Cardiac fibroblast (primary cell): Measurements from ENCODE around the gene LHFPL2.

ENCODE experiments used
- DNase-seq, 2 donors: peaks; one replicate each; pipeline versions ENCODE4 v3.0.0 to v3.0.0-alpha.2; 2010; ENCODE audit warnings: low read depth in 2 of 2
- H3K4me3 ChIP-seq, 2 donors: replicated peaks in 1 of 2; 1 replicate in 1 of 2; 2 replicates in 1 of 2; pipeline ENCODE4 v1.5.1; 2011; ENCODE audit warnings: low read depth in 2 of 2, low read length in 2 of 2, mild to moderate bottlenecking in 2 of 2, moderate library complexity in 1 of 2
- TF ChIP-seq, protein P1 (sequence below): IDR thresholded peaks from one replicate; pipeline ENCODE4 v1.5.1; 2011; ENCODE audit warnings: low read depth, mild to moderate bottlenecking, low read length, inconsistent platforms

Gene LHFPL2

DNA sequence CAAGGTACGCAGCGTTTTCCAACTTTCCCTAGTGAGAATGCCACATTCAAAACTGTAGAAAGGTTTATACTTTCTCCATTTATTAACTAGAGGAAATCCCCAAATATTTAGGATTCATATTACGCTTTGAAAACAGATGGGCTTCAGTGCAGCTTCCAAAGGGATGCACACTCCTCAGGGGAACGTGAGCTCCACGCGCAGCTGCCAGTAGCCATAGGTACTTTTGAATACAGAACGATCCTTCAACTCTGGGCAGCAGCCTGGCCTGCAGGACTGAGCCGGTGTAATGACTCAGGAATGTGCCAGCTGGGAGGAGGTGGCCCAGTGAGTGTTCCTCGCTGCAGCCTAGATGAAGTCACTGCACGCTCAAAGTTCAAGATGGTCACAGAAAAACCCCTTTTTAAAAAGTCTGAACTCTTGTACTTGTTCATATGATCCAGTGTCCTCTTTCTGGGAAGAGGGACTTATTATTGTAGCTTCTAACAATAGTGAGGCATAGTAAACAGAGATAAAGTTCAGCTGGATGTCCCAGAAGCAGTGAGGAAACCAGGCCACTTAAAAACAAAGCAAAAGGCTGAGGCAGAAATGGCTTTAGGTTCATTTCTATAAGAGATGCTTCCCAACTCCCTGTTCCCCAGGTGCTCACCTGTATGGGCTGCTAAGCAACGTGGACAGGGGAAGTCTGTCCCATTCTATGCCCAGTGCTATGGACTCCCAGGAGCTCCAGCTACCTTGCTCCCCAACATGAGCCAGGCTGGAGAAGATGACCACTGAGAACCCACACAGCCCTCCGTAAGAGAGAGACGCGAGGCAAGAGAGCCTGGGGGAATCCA, 130.0 kb downstream of the LHFPL2 start:
- H3K4me3 ChIP-seq: no peak overlapping the region
- peak; percentile 85 to 97 for DNase-seq
- TF ChIP-seq, protein P1, sequence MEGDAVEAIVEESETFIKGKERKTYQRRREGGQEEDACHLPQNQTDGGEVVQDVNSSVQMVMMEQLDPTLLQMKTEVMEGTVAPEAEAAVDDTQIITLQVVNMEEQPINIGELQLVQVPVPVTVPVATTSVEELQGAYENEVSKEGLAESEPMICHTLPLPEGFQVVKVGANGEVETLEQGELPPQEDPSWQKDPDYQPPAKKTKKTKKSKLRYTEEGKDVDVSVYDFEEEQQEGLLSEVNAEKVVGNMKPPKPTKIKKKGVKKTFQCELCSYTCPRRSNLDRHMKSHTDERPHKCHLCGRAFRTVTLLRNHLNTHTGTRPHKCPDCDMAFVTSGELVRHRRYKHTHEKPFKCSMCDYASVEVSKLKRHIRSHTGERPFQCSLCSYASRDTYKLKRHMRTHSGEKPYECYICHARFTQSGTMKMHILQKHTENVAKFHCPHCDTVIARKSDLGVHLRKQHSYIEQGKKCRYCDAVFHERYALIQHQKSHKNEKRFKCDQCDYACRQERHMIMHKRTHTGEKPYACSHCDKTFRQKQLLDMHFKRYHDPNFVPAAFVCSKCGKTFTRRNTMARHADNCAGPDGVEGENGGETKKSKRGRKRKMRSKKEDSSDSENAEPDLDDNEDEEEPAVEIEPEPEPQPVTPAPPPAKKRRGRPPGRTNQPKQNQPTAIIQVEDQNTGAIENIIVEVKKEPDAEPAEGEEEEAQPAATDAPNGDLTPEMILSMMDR: no peak

- TF ChIP-seq, protein P1: no peak
- DNase-seq: no peak
- no peak overlapping the region for H3K4me3 ChIP-seq
These were observed 132.9 kb downstream of the LHFPL2 start for GRCh38 chr5:78515670-78516069.

GRCh38 chr5:78514427-78515330, 133.9 kb downstream of the LHFPL2 start:
- TF ChIP-seq, protein P1: no peak
- DNase-seq: peak in 1 of 2 donors; percentile 50

DNA sequence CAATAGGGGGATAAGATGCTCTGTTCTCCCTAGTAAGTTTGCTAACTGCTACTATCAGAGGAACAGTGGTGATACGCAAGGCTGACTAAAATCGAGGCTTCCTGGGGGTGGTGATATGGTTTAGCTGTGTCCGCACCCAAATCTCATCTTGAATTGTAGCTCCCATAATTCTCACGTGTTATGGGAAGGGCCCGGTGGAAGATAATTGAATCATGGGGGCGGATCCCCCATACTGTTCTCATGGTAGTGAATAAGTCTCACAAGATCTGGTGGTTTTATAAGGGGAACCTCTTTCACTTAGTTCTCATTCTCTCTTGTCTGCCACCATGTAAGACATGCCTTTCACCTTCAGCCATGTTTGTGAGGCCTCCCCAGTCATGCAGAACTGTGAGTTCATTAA, 135.1 kb downstream of the LHFPL2 start:
- TF ChIP-seq, protein P1: no peak
- no peak overlapping the region for H3K4me3 ChIP-seq
- no peak for DNase-seq

More at GRCh38 chr5:78514427-78515330, 133.9 kb downstream of the LHFPL2 start:
- H3K4me3 ChIP-seq: no peak overlapping the region

DNA sequence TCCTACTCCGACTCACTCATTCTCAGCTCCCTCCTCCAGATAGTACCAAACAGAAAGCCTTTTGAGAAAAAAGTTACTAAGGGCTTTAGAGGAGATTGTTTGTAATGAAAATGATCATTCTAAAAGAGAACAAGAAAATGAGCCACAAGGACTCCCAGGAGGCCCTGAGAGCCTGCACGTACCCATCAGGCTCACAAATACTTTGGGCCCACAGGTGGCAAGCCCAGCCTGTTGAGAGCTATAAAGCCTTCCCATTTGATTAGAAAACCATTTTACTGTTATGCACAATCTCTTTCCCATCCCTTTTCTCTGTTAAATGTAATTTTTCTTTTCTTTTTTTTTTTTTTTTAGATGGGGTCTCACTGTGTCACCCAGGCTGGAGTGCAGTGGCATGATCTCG, 136.1 kb downstream of the LHFPL2 start:
- H3K4me3 ChIP-seq: no peak overlapping the region
- DNase-seq: no peak
- TF ChIP-seq, protein P1: no peak

- DNase-seq: no peak
- no peak overlapping the region for H3K4me3 ChIP-seq
- TF ChIP-seq, protein P1: no peak
These were observed 137.3 kb downstream of the LHFPL2 start for GRCh38 chr5:78511121-78511906.
